Measurements from ENCODE around the gene KDM4B. TPM values are rescaled to one million over a fixed set of nuclear protein-coding genes. Genes with fewer than 3 reads are reported as not detected.

The KDM4B gene
- total and polyA plus RNA-seq, 10 of the 15 experiments (the other 5 are each of a cell fraction or from before 2014, with no cell fraction given), result 0.47 to 49.6 (median 16.2) TPM

DNA sequence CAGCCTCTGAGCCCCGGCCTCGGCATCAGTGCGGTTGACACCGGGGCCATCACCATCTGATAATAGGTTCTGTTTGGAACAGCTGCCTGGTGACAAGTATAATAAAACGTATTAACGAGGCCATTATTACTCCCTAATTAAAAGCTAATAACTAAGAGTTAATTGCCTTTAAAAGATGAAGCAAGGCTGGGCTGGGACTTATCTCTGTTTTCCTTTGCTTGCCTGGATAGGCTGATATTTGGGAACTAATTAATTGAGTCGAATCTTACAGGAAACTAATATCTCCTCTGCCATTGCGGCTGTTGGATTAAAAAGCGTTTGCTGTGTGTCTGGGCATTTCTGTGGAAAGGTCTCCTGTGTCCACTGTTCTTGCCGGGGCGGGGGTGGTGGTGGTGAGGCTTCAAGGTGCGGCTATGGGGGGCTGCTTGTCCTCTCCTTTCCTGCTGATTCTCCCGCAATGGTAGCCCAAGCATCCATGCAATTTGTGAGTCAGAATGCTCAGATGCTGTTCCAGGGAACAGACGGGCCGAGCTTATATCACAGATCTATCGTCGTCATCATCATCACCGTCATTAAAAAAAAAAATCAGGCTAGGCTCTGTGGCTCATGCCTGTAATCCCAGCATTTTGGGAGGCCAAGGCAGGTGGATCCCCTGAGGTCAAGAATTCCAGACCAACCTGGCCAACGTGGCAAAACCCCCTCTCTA, 209.0 kb downstream of the KDM4B start:
- BruUV-seq (replicated peaks), result no TSS peak

More for the DNA sequence above, 209.0 kb downstream of the KDM4B start:
- ChIA-PET CTCF (interaction anchor here (0.6 to 1.6 kb wide), 4 partner anchors 9 to 244 kb away, joined by 3 read pairs; no protein-coding TSS in a partner anchor), RAD21 (ENCODE audit: unreplicated experiment) (no interaction called here), POLR2A (interaction anchor here (0.6 kb wide), 1 partner anchor 115 kb away, joined by 7 read pairs; no protein-coding TSS in a partner anchor), SMC1A (ENCODE audit: uncharacterized antibody, unreplicated experiment) (interaction anchor here (0.8 to 1.3 kb wide), 2 partner anchors 10 to 15 kb away, joined by 3 read pairs; no protein-coding TSS in a partner anchor)
- Histone ChIP-seq H3K9ac (ENCODE audit: control insufficient read depth, insufficient read depth, low read length) (no peak overlapping the region), H3K9me3 (replicated peaks; ENCODE audit: control insufficient read depth, insufficient read depth, low read length) (no peaks in the 10 kb centered on the region), H3K36me3 (ENCODE audit: control insufficient read depth in 2 of 2, insufficient read depth in 2 of 2, low read length in 1 of 2) (no peaks in the 10 kb centered on the region), H3K4me1 (ENCODE audit: control insufficient read depth, insufficient read depth, low read length) (0 out of 2 replicates have a peak, but pooled peaks cover 3% of the 10 kb centered on the region), H3K4me2 (ENCODE audit: control insufficient read depth, insufficient read depth) (no peak overlapping the region), H3K27me3 (replicated peaks in 1 of 2; ENCODE audit: control insufficient read depth in 2 of 2, insufficient read depth in 2 of 2, low read length in 1 of 2) (no peaks in the 10 kb centered on the region), H3K79me2 (ENCODE audit: control insufficient read depth, insufficient read depth, low read length) (no peaks in the 10 kb centered on the region), H3K4me3 (no peak overlapping the region), H3K27ac (ENCODE audit: control insufficient read depth, insufficient read depth) (no peak overlapping the region), H4K20me1 (ENCODE audit: control insufficient read depth, insufficient read depth) (no peaks in the 10 kb centered on the region), H2AFZ (ENCODE audit: control insufficient read depth, low read depth, low read length) (no peak overlapping the region)
- ATAC-seq, result no peak
- 76% methylated on average over 18 of the region's 19 CpGs for WGBS (ENCODE audit: insufficient coverage, insufficient replicate concordance, low lambda C conversion rate, missing lambda C conversion rate)
- TF ChIP-seq IRF4 (IDR thresholded peaks at IDR 0.05; ENCODE audit: low read depth, low read length) (no peak), RAD21 (IDR thresholded peaks at IDR 0.05; ENCODE audit: insufficient read depth, low read depth, low read length) (no peak), CEBPB (IDR thresholded peaks at IDR 0.05; ENCODE audit: borderline replicate concordance in 1 of 2, low read depth in 2 of 2, low read length in 2 of 2) (no peak), ZSCAN29 (IDR thresholded peaks at IDR 0.05) (no peak)
- TF ChIP-seq, protein P1, sequence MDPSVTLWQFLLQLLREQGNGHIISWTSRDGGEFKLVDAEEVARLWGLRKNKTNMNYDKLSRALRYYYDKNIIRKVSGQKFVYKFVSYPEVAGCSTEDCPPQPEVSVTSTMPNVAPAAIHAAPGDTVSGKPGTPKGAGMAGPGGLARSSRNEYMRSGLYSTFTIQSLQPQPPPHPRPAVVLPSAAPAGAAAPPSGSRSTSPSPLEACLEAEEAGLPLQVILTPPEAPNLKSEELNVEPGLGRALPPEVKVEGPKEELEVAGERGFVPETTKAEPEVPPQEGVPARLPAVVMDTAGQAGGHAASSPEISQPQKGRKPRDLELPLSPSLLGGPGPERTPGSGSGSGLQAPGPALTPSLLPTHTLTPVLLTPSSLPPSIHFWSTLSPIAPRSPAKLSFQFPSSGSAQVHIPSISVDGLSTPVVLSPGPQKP (IDR thresholded peaks at IDR 0.05; ENCODE audit: low read depth, low read length), result no peak
- TF ChIP-seq, protein P2, sequence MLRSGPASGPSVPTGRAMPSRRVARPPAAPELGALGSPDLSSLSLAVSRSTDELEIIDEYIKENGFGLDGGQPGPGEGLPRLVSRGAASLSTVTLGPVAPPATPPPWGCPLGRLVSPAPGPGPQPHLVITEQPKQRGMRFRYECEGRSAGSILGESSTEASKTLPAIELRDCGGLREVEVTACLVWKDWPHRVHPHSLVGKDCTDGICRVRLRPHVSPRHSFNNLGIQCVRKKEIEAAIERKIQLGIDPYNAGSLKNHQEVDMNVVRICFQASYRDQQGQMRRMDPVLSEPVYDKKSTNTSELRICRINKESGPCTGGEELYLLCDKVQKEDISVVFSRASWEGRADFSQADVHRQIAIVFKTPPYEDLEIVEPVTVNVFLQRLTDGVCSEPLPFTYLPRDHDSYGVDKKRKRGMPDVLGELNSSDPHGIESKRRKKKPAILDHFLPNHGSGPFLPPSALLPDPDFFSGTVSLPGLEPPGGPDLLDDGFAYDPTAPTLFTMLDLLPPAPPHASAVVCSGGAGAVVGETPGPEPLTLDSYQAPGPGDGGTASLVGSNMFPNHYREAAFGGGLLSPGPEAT (IDR thresholded peaks at IDR 0.05; ENCODE audit: low read depth), result no peak
- no peak for DNase-seq (ENCODE audit: low read depth, low spot score)
- FAIRE-seq, result no peak
- intact Hi-C loops (cut with micrococcal nuclease; ENCODE audit: unreplicated experiment), result no loop called here
- in situ Hi-C loops (cut with MboI), result no loop called here

Measured in GM12878 (cell line).